GM10266 (cell line): Measurements from ENCODE around the gene STT3B.

ENCODE experiments used
- DNase-seq: peaks from one replicate; pipeline ENCODE4 v3.0.0; 2012; ENCODE audit errors: extremely low spot score
- TF ChIP-seq, protein P1 (sequence below): IDR thresholded peaks from 2 replicates; pipeline ENCODE4 v1.5.1; 2012; ENCODE audit warnings: mild to moderate bottlenecking, low read depth; ENCODE audit not compliant: control insufficient read depth, insufficient read depth; ENCODE audit errors: missing control alignments

The STT3B gene

DNA sequence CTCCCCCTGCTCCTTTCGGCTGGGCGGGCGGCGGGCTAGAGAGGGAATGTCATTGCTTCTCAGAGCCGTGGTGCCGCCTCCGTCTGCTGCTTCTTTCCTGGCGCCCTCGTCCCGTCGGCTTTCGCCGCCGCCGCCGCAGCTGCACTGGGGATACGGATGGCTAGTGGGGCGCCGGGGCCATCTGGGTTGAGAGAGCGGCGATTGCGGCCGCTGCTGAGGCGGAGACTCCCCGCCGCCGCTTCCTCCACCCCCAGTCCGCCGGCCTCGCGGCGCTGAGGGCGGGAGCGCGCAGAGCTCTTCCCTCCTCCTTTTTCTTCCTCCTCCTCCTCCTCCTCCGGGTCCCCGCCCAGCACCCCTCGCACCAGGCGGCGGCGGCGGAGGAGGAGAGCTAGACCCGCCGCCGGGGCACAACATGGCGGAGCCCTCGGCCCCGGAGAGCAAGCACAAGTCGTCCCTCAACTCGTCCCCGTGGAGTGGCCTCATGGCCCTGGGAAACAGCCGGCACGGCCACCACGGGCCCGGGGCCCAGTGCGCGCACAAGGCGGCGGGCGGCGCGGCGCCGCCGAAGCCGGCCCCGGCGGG is at the start of gene STT3B:
STT3B (plus strand) TSS at position 339 of the 582 bp plus-strand sequence; CDS start at position 413, 74 bp downstream.
- DNase-seq: peak; percentile 86
- TF ChIP-seq, protein P1, sequence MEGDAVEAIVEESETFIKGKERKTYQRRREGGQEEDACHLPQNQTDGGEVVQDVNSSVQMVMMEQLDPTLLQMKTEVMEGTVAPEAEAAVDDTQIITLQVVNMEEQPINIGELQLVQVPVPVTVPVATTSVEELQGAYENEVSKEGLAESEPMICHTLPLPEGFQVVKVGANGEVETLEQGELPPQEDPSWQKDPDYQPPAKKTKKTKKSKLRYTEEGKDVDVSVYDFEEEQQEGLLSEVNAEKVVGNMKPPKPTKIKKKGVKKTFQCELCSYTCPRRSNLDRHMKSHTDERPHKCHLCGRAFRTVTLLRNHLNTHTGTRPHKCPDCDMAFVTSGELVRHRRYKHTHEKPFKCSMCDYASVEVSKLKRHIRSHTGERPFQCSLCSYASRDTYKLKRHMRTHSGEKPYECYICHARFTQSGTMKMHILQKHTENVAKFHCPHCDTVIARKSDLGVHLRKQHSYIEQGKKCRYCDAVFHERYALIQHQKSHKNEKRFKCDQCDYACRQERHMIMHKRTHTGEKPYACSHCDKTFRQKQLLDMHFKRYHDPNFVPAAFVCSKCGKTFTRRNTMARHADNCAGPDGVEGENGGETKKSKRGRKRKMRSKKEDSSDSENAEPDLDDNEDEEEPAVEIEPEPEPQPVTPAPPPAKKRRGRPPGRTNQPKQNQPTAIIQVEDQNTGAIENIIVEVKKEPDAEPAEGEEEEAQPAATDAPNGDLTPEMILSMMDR: no peak

DNA sequence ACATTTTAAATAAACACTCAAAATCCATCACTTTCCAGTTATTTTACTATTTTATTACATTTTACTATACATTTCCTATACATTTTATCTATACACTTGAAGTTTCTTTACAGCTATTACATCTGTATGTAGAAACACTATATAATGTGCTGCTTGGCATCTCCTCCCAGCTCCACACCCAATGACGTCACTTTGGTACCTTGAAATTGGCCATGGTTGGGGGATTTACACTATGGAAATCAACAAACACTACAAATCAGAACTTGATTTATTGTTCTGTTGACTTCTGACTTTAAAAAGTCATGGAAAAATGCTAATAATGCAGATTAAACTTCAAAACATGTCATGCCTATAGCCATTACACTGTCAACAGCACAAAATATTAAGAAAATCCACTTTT is 48.9 kb upstream of the STT3B start:
- DNase-seq: no peak

GRCh38 chr3:31485196-31485595 is 47.5 kb upstream of the STT3B start:
- no peak for DNase-seq
- TF ChIP-seq, protein P1: no peak

More for the DNA sequence above, 48.9 kb upstream of the STT3B start:
- TF ChIP-seq, protein P1: no peak

DNA sequence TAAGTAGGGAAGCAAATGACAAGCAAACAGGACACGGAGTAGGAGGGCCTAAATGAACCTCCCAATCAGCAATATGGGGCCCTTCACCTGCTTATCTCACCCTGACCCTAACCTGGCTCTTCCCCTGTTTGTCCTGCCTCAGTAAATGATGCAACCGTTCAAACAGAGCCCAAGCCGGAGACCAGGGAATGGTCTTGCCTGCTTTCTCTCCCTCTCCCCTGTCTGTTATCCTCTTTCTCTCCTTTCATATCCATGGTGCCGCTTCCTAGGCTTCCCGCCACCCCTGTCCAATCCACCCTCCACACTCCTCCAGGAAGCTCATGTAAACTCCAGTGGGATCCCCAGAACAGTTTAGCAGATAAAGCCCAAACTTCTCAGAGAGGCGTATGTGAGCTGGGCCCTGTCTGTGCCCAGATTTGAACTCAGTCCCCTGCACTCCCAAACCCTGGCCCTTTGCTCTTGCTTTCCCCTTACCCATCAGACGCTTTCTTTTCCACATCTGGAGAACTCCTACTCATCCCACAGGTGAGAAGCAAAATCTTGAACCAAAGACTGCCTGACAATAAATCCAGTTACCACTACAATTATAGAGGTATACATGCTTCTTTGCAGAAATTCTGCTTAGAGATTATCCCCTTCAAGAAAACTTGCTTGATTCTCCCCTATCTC is 45.7 kb upstream of the STT3B start:
- DNase-seq: no peak
- TF ChIP-seq, protein P1: no peak

DNA sequence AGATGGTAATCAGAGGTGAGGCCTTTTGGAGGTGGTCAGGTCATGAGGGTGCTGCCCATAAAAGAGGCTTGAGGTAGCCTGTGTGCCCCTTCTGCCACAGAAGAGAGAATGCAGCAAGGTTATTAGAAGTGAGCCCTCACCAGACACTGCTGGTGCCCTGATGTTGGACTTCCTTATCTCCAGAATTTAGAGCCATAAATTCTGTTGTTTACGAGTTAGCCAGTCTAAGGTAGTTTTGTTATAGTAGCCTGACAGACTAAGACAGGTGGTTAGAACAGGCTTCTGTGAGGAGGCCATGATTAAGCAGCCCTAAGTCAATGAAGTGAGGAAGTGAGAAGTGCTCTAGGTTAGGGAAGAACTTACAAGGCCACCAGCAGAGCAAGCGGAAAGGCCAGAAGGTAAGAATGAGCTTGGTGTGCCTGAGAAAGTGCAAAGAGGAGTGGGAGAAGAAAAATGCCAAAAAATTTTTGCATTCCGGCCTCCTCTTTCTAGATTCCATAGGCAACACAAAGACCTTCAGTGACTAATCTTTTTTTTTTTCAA is 44.2 kb upstream of the STT3B start:
- TF ChIP-seq, protein P1: no peak
- no peak for DNase-seq

- TF ChIP-seq, protein P1: no peak
- no peak for DNase-seq
Observed at GRCh38 chr3:31490502-31490901, 42.2 kb upstream of the STT3B start.

- DNase-seq: no peak
- TF ChIP-seq, protein P1: no peak
Observed at GRCh38 chr3:31491660-31492059, 41.1 kb upstream of the STT3B start.
